OCI-LY7 (cell line): Measurements from ENCODE around the gene HAUS2. TPM values are rescaled to one million over a fixed set of nuclear protein-coding genes. Genes with fewer than 3 reads are reported as not detected.

ENCODE experiments used
- BruUV-seq: library from RNA; stranded (reverse); fragments of 400-500 nt; replicated peaks from 2 replicates; lab custom pipeline; 2021; lab: Mats Ljungman, UMichigan
- CTCF ChIA-PET: fragments of 300-600 bp; sonication (Branson Sonifier 250); formaldehyde crosslinking; loops from one replicate; lab custom pipeline; 2022; ENCODE audit warnings: antibody characterized with exemption; ENCODE audit not compliant: unreplicated experiment; lab: Charles Lee
- POLR2A ChIA-PET: fragments of 300-600 bp; sonication (Branson Sonifier 250); formaldehyde crosslinking; loops from one replicate; lab custom pipeline; 2022; ENCODE audit warnings: antibody characterized with exemption; lab: Charles Lee
- DNase-seq: peaks from one replicate; pipeline ENCODE4 v3.0.0-alpha.2; 2015; ENCODE audit warnings: low spot score
- H2AFZ ChIP-seq: fragments of 200-600 bp; sonication (generic), shearing (Covaris generic); 2 replicates; pipeline ENCODE4 v1.6.1; 2014; ENCODE audit warnings: mild to moderate bottlenecking, antibody characterized with exemption, low read length, moderate library complexity
- H3K27ac ChIP-seq: fragments of 200-600 bp; sonication (generic); 2 replicates; pipeline ENCODE4 v1.5.1; 2014; ENCODE audit warnings: mixed run types, low read depth, mild to moderate bottlenecking, moderate library complexity, low read length, inconsistent platforms; ENCODE audit not compliant: poor library complexity, severe bottlenecking
- H3K36me3 ChIP-seq: fragments of 200-600 bp; sonication (generic); 2 replicates; pipeline ENCODE4 v1.6.1; 2014; ENCODE audit warnings: mild to moderate bottlenecking, antibody characterized with exemption, low read length, moderate library complexity, mixed read lengths; ENCODE audit not compliant: insufficient read depth
- H3K4me1 ChIP-seq: fragments of 200-600 bp; sonication (generic); 2 replicates; pipeline ENCODE4 v1.5.1; 2014; ENCODE audit warnings: mild to moderate bottlenecking, low read length; ENCODE audit not compliant: insufficient read depth, poor library complexity, severe bottlenecking
- H3K4me2 ChIP-seq: fragments of 200-600 bp; sonication (generic); 2 replicates; pipeline ENCODE4 v1.6.1; 2014; ENCODE audit warnings: mild to moderate bottlenecking, low read length
- H3K4me3 ChIP-seq: fragments of 200-600 bp; sonication (generic); 2 replicates; pipeline ENCODE4 v1.5.1; 2014; ENCODE audit warnings: mild to moderate bottlenecking, low read depth, low read length; ENCODE audit not compliant: poor library complexity, severe bottlenecking
- H3K79me2 ChIP-seq: fragments of 200-600 bp; sonication (generic); 2 replicates; pipeline ENCODE4 v1.6.1; 2016; ENCODE audit warnings: low read depth, mild to moderate bottlenecking, low read length, moderate library complexity, mixed read lengths; ENCODE audit not compliant: insufficient read depth
- H3K9me2 ChIP-seq: fragments of 200-600 bp; sonication (generic); 2 replicates; pipeline ENCODE4 v1.6.1; 2016; ENCODE audit warnings: mild to moderate bottlenecking, low read length, mixed read lengths; ENCODE audit not compliant: insufficient read depth
- H3K9me3 ChIP-seq: fragments of 200-600 bp; sonication (generic); 2 replicates; pipeline ENCODE4 v1.6.1; 2014; ENCODE audit warnings: mild to moderate bottlenecking, mixed run types, low read length, mixed read lengths
- H4K20me1 ChIP-seq: fragments of 200-600 bp; sonication (generic); 2 replicates; pipeline ENCODE4 v1.6.1; 2014; ENCODE audit warnings: mild to moderate bottlenecking, antibody characterized with exemption, low read length, moderate library complexity, mixed read lengths; ENCODE audit not compliant: insufficient read depth
- CTCF ChIP-seq: fragments of 200-600 bp; sonication (generic); conservative IDR thresholded peaks from 2 replicates; pipeline ENCODE4 v1.5.1; 2014; ENCODE audit warnings: mild to moderate bottlenecking, antibody characterized with exemption, low read length, moderate library complexity, mixed read lengths
- EZH2phosphoT487 ChIP-seq: fragments of 200-600 bp; sonication (generic); IDR thresholded peaks from 2 replicates; pipeline ENCODE4 v1.6.1; 2018; ENCODE audit warnings: low read depth, borderline replicate concordance, mild to moderate bottlenecking, mixed run types, antibody characterized with exemption, low read length, moderate library complexity, mixed read lengths
- intact Hi-C: fragments of 100-400 bp; cut with micrococcal nuclease; formaldehyde crosslinking; loops from one replicate; pipeline ENCODE4 v1.10.0; 2022; ENCODE audit not compliant: unreplicated experiment
- total RNA-seq, 2 experiments: library from RNA; depleted of rRNA in 1 of 2; stranded (reverse); fragments of >200 nt in 1 of 2; shearing (Covaris generic) in 1 of 2; gene quantifications; 2 replicates each; pipeline ENCODE4 v1.2.3, GENCODE V29; 2014 to 2022

The HAUS2 gene
- total RNA-seq, 2 experiments from 2014 or later, result 43.7 to 50.4 TPM

GRCh38 chr15:42511007-42511391 lies 37.6 kb upstream of the HAUS2 start:
- Histone ChIP-seq H3K9me3 (no peaks in the 10 kb centered on the region), H2AFZ (no peak overlapping the region), H4K20me1 (no peaks in the 10 kb centered on the region), H3K79me2 (no peaks in the 10 kb centered on the region), H3K36me3 (peaks cover 37% of the 10 kb centered on the region), H3K9me2 (no peaks in the 10 kb centered on the region), H3K4me3 (no peak overlapping the region), H3K4me2 (no peak overlapping the region), H3K4me1 (no peaks in the 10 kb centered on the region), H3K27ac (no peak overlapping the region)
- ChIA-PET POLR2A (interaction anchor here (0.8 to 1.1 kb wide), 2 partner anchors 12 to 16 kb away, joined by 3 read pairs; no protein-coding TSS in a partner anchor), CTCF (no interaction called here)
- DNase-seq, result no peak
- BruUV-seq, result no TSS peak
- intact Hi-C loops, result no loop called here
- TF ChIP-seq CTCF (no peak), EZH2phosphoT487 (no peak)

- POLR2A ChIA-PET, result no interaction called here
- Histone ChIP-seq H3K4me2 (no peak overlapping the region), H3K27ac (no peak overlapping the region), H3K79me2 (no peaks in the 10 kb centered on the region), H3K4me1 (no peaks in the 10 kb centered on the region), H4K20me1 (no peaks in the 10 kb centered on the region), H3K9me3 (no peaks in the 10 kb centered on the region), H3K9me2 (no peaks in the 10 kb centered on the region), H3K4me3 (no peak overlapping the region), H3K36me3 (peaks cover 41% of the 10 kb centered on the region), H2AFZ (no peak overlapping the region)
- no TSS peak for BruUV-seq
- no peak for DNase-seq
- CTCF ChIA-PET, result no interaction called here
- TF ChIP-seq CTCF, result no peak
- TF ChIP-seq EZH2phosphoT487, result no peak
- intact Hi-C loops, result no loop called here
These were observed 25.3 kb upstream of the HAUS2 start for GRCh38 chr15:42523331-42523730.

GRCh38 chr15:42528970-42529369 lies 19.7 kb upstream of the HAUS2 start:
- no peak for TF ChIP-seq CTCF
- TF ChIP-seq EZH2phosphoT487, result no peak
- intact Hi-C loops, result no loop called here
- CTCF ChIA-PET, result no interaction called here

More at GRCh38 chr15:42528970-42529369, 19.7 kb upstream of the HAUS2 start:
- no peak overlapping the region for H3K27ac ChIP-seq
- no peaks in the 10 kb centered on the region for H3K4me1 ChIP-seq
- H3K9me3 ChIP-seq, result no peaks in the 10 kb centered on the region
- H3K4me3 ChIP-seq, result no peak overlapping the region
- no peak overlapping the region for H3K4me2 ChIP-seq
- POLR2A ChIA-PET, result no interaction called here
- H3K36me3 ChIP-seq, result peaks cover 43% of the 10 kb centered on the region
- H4K20me1 ChIP-seq, result no peaks in the 10 kb centered on the region
- no peak for DNase-seq
- BruUV-seq, result no TSS peak
- no peaks in the 10 kb centered on the region for H3K79me2 ChIP-seq
- no peak overlapping the region for H2AFZ ChIP-seq
- H3K9me2 ChIP-seq, result no peaks in the 10 kb centered on the region
